HCT116 (cell line): ENCODE data around the gene CDH4. TPM values are rescaled to one million over a fixed set of nuclear protein-coding genes. Genes with fewer than 3 reads are reported as not detected.

Source experiments
- ATAC-seq: fragments of 200-7000 bp; cut with Tn5 transposase; 2 replicates; pipeline ENCODE4 v1.9.1; 2020; ENCODE audit warnings: mild to moderate bottlenecking, moderate library complexity
- BruUV-seq: library from RNA; stranded (reverse); fragments of 400-500 nt; replicated peaks from 2 replicates; lab custom pipeline; 2021; lab: Mats Ljungman, UMichigan
- CTCF ChIA-PET: fragments of 300-600 bp; sonication (Branson Sonifier 250); formaldehyde crosslinking; loops from one replicate; lab custom pipeline; 2021; ENCODE audit warnings: antibody characterized with exemption; lab: Charles Lee
- POLR2A ChIA-PET: fragments of 300-600, 350-600 bp; sonication (Branson Sonifier 250); formaldehyde crosslinking; loops from one replicate; lab custom pipeline; 2021; ENCODE audit warnings: antibody characterized with exemption; lab: Charles Lee
- RAD21 ChIA-PET, 2 experiments: fragments of 300-600 bp; sonication (Branson Sonifier 250); formaldehyde crosslinking; loops; one replicate each; lab custom pipeline; 2023; ENCODE audit warnings: low total read pairs in 2 of 2; ENCODE audit not compliant: uncharacterized antibody in 2 of 2, unreplicated experiment in 2 of 2, low non-redundant PET in 1 of 2; lab: Charles Lee
- DNase-seq: peaks from one replicate; pipeline ENCODE4 v3.0.0-alpha.2; 2010; ENCODE audit warnings: low read depth, low spot score
- H2AFZ ChIP-seq: fragments of 200-600 bp; shearing (Covaris generic), sonication (generic); 2 replicates; pipeline ENCODE4 v1.6.1; 2017; ENCODE audit warnings: low read depth, mixed run types, mixed read lengths, antibody characterized with exemption, low read length; ENCODE audit not compliant: poor library complexity, severe bottlenecking
- H3K27ac ChIP-seq: 2 replicates; pipeline ENCODE4 v1.5.1; 2012; ENCODE audit warnings: low read depth, low read length
- H3K27me3 ChIP-seq: fragments of 200-600 bp; sonication (generic); 2 replicates; pipeline ENCODE4 v1.6.1; 2016; ENCODE audit warnings: mixed run types, low read length, mixed read lengths; ENCODE audit not compliant: insufficient read depth
- H3K36me3 ChIP-seq, 2 experiments: fragments of 200-500 bp in 1 of 2; fragments of 200-600 bp in 1 of 2; sonication (Bioruptor generic) in 1 of 2; sonication (generic) in 1 of 2; 2 replicates each; pipeline versions ENCODE4 v1.5.1 to v1.6.1; 2014 to 2016; ENCODE audit warnings: low read length in 2 of 2, inconsistent platforms in 1 of 2, mixed read lengths in 1 of 2, mixed run types in 1 of 2; ENCODE audit not compliant: insufficient read depth in 2 of 2, control insufficient read depth in 1 of 2
- H3K4me1 ChIP-seq, 2 experiments: fragments of 200-600 bp in 1 of 2; sonication (generic) in 1 of 2; 2 replicates each; pipeline versions ENCODE4 v1.5.1 to v1.6.1; 2012 to 2017; ENCODE audit warnings: low read length in 2 of 2, inconsistent platforms in 1 of 2, mild to moderate bottlenecking in 1 of 2, mixed read lengths in 1 of 2, mixed run types in 1 of 2, moderate library complexity in 1 of 2; ENCODE audit not compliant: insufficient read depth in 2 of 2, control insufficient read depth in 1 of 2
- H3K4me2 ChIP-seq: fragments of 200-600 bp; sonication (generic); 2 replicates; pipeline ENCODE4 v1.6.1; 2017; ENCODE audit warnings: mixed run types, low read length, mixed read lengths
- H3K4me3 ChIP-seq, 2 experiments: fragments of 200-600 bp in 1 of 2; sonication (generic) in 1 of 2; replicated peaks in 1 of 2; 2 replicates each; pipeline ENCODE4 v1.5.1; 2011 to 2016; ENCODE audit warnings: low read length in 2 of 2, control low read depth in 1 of 2, low read depth in 1 of 2, mild to moderate bottlenecking in 1 of 2, mixed read lengths in 1 of 2, mixed run types in 1 of 2
- H3K79me2 ChIP-seq: fragments of 200-600 bp; sonication (generic); 2 replicates; pipeline ENCODE4 v1.6.1; 2017; ENCODE audit warnings: mild to moderate bottlenecking, mixed run types, low read length, moderate library complexity, mixed read lengths; ENCODE audit not compliant: insufficient read depth
- H3K9ac ChIP-seq: fragments of 200-600 bp; sonication (generic); 2 replicates; pipeline ENCODE4 v1.6.1; 2016; ENCODE audit warnings: low read length, mixed read lengths
- H3K9me2 ChIP-seq: fragments of 200-600 bp; sonication (generic), shearing (Covaris generic); 2 replicates; pipeline ENCODE4 v1.6.1; 2017; ENCODE audit warnings: mixed run types, mild to moderate bottlenecking, moderate library complexity; ENCODE audit not compliant: insufficient read depth
- H3K9me3 ChIP-seq, 2 experiments: fragments of 200-500 bp in 1 of 2; fragments of 200-600 bp in 1 of 2; sonication (Bioruptor generic) in 1 of 2; sonication (generic) in 1 of 2; 2 replicates each; pipeline ENCODE4 v1.6.1; 2014 to 2017; ENCODE audit warnings: low read length in 2 of 2, mixed read lengths in 2 of 2, inconsistent platforms in 1 of 2, low read depth in 1 of 2, mild to moderate bottlenecking in 1 of 2, mixed run types in 1 of 2, moderate library complexity in 1 of 2; ENCODE audit not compliant: control insufficient read depth in 1 of 2, insufficient read depth in 1 of 2
- H4K20me1 ChIP-seq: fragments of 200-600 bp; sonication (generic), shearing (Covaris generic); 2 replicates; pipeline ENCODE4 v1.6.1; 2017; ENCODE audit warnings: mixed run types, mild to moderate bottlenecking, moderate library complexity; ENCODE audit not compliant: insufficient read depth
- EZH2phosphoT487 ChIP-seq: fragments of 200-600 bp; IDR thresholded peaks from 2 replicates; pipeline ENCODE4 v1.6.1; 2018; ENCODE audit warnings: antibody characterized with exemption, borderline replicate concordance
- JUND ChIP-seq: IDR thresholded peaks from 2 replicates; pipeline ENCODE4 v1.6.1; 2012
- POLR2A ChIP-seq: IDR thresholded peaks from 2 replicates; pipeline ENCODE4 v1.7.0; 2011; ENCODE audit warnings: borderline replicate concordance; ENCODE audit not compliant: insufficient read depth, insufficient read length; ENCODE audit errors: extremely low read depth
- RAD21 ChIP-seq: IDR thresholded peaks from 2 replicates; pipeline ENCODE4 v1.6.1; 2012; ENCODE audit warnings: low read depth, mild to moderate bottlenecking
- SRF ChIP-seq: IDR thresholded peaks from 2 replicates; pipeline ENCODE4 v1.6.1; 2012; ENCODE audit warnings: low read depth
- YY1 ChIP-seq: IDR thresholded peaks from 2 replicates; pipeline ENCODE4 v1.6.1; 2011; ENCODE audit warnings: low read length, low read depth, moderate library complexity, mild to moderate bottlenecking; ENCODE audit not compliant: insufficient replicate concordance; ENCODE audit errors: extremely low read depth
- ZNF274 ChIP-seq: fragments of 200-500 bp; sonication (Bioruptor generic); IDR thresholded peaks from 2 replicates; pipeline ENCODE4 v1.6.1; 2014; ENCODE audit warnings: mild to moderate bottlenecking, low read depth, low read length, inconsistent platforms
- intact Hi-C: fragments of 100-400 bp; cut with micrococcal nuclease; formaldehyde crosslinking; loops from 2 replicates; pipeline ENCODE4 v1.10.0; 2022
- total RNA-seq: library from RNA; stranded (reverse); gene quantifications from one replicate; pipeline ENCODE4 v1.2.1, GENCODE V29; 2021; ENCODE audit not compliant: unreplicated experiment
- TF ChIP-seq, protein P1 (sequence below): IDR thresholded peaks from 2 replicates; pipeline ENCODE4 v1.6.1; 2012
- TF ChIP-seq, protein P2 (sequence below), 3 experiments: fragments of 200-600 bp in 1 of 3; sonication (generic) in 1 of 3; IDR thresholded peaks in 2 of 3; conservative IDR thresholded peaks in 1 of 3; 2 replicates each; pipeline ENCODE4 v1.5.1; 2012 to 2017; ENCODE audit warnings: low read depth in 2 of 3, low read length in 2 of 3, antibody characterized with exemption in 1 of 3, borderline replicate concordance in 1 of 3, control low read depth in 1 of 3, mild to moderate bottlenecking in 1 of 3, mixed read lengths in 1 of 3, mixed run types in 1 of 3, moderate library complexity in 1 of 3; ENCODE audit not compliant: insufficient read depth in 1 of 3
- TF ChIP-seq, protein P3 (sequence below): IDR thresholded peaks from 2 replicates; pipeline ENCODE4 v1.6.1; 2012

Gene CDH4
- total RNA-seq, 1 experiment from 2014 or later = not detected

DNA sequence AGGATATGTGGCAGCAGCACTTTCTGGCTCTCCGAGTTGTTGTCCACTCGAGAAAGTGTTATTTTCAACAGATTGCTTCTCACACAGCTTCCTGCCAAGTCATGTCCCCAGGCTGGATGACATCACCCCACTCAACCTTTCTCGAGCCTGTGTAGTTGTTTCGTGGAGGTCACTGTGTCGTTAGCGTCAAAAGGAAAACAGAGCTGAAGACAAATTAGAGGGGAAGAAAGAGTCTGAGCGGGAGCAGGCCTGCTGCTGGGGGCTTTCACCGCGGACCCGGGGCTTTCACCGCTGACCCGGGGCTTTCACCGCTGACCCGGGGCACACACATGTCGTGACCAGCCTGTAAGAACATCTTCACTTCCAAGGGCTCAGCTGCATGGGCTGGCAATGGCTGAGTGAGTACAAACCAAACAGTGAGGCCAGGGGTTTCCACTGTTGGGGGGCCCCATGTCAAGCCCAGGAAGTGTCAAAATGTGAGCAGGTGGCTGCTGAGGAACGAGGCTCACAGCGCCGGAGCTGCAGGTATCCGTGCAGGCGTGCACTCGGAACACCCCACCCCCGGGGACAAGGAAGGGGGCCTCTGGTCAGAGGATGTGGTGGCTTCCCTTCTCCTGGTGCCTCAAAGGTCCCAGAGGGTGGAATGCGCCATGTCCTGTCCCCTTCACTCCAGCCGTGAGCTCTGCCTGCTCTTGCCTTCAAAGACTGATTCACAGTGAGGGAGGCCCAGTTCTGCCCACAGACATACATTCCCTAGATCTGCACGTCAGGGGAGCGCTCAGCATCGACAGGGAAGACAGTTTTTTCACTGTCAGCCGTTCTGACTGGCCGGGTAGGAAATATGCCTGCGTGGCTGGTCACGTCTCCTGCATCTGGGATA lies 447.7 kb downstream of the CDH4 start:
- no peak overlapping the region for H2AFZ ChIP-seq
- H3K27ac ChIP-seq = no peak overlapping the region
- RAD21 ChIA-PET = no interaction called here
- CTCF ChIA-PET = no interaction called here
- TF ChIP-seq EZH2phosphoT487 = no peak
- TF ChIP-seq ZNF274 = no peak
- TF ChIP-seq RAD21 = no peak
- TF ChIP-seq JUND = no peak
- no peak for TF ChIP-seq POLR2A
- TF ChIP-seq, protein P1, sequence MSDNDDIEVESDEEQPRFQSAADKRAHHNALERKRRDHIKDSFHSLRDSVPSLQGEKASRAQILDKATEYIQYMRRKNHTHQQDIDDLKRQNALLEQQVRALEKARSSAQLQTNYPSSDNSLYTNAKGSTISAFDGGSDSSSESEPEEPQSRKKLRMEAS = no peak
- no peak for TF ChIP-seq SRF
- TF ChIP-seq, protein P2, sequence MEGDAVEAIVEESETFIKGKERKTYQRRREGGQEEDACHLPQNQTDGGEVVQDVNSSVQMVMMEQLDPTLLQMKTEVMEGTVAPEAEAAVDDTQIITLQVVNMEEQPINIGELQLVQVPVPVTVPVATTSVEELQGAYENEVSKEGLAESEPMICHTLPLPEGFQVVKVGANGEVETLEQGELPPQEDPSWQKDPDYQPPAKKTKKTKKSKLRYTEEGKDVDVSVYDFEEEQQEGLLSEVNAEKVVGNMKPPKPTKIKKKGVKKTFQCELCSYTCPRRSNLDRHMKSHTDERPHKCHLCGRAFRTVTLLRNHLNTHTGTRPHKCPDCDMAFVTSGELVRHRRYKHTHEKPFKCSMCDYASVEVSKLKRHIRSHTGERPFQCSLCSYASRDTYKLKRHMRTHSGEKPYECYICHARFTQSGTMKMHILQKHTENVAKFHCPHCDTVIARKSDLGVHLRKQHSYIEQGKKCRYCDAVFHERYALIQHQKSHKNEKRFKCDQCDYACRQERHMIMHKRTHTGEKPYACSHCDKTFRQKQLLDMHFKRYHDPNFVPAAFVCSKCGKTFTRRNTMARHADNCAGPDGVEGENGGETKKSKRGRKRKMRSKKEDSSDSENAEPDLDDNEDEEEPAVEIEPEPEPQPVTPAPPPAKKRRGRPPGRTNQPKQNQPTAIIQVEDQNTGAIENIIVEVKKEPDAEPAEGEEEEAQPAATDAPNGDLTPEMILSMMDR (IDR thresholded peaks at IDR 0.05 in 2 of 3, conservative IDR thresholded peaks at IDR 0.05 in 1 of 3; ENCODE audit: borderline replicate concordance in 1 of 3, insufficient read depth in 1 of 3, low read depth in 2 of 3, low read length in 2 of 3) = no peak
- TF ChIP-seq, protein P3, sequence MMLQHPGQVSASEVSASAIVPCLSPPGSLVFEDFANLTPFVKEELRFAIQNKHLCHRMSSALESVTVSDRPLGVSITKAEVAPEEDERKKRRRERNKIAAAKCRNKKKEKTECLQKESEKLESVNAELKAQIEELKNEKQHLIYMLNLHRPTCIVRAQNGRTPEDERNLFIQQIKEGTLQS = no peak
- no peak for TF ChIP-seq YY1
- no peak overlapping the region for H3K4me2 ChIP-seq
- no peak for DNase-seq
- no peaks in the 10 kb centered on the region for H3K4me1 ChIP-seq
- POLR2A ChIA-PET = no interaction called here
- no peaks in the 10 kb centered on the region for H3K36me3 ChIP-seq
- H3K27me3 ChIP-seq = peaks cover 43% of the 10 kb centered on the region
- H3K9me2 ChIP-seq = no peaks in the 10 kb centered on the region
- no peak overlapping the region for H3K9ac ChIP-seq
- H3K9me3 ChIP-seq = no peaks in the 10 kb centered on the region
- intact Hi-C loops = no loop called here
- no TSS peak for BruUV-seq
- H3K4me3 ChIP-seq = no peak overlapping the region
- no peaks in the 10 kb centered on the region for H4K20me1 ChIP-seq
- no peak for ATAC-seq
- no peaks in the 10 kb centered on the region for H3K79me2 ChIP-seq
